BLaER1 treated with 17β-estradiol and CSF1 and Interleukin-3, amounts not matched to agents 10 nM and 100 nM (cell line): Measurements from ENCODE around the gene CA11.

ENCODE experiments used
- H3K27ac ChIP-seq, 11 experiments: shearing (Covaris generic); formaldehyde crosslinking; 2 replicates each; pipeline ENCODE4 v1.8.1; 2022
- H3K27me3 ChIP-seq, 11 experiments: shearing (Covaris generic); formaldehyde crosslinking; 2 replicates each; pipeline ENCODE4 v1.8.1; 2022
- H3K36me3 ChIP-seq, 11 experiments: shearing (Covaris generic); formaldehyde crosslinking; 2 replicates each; pipeline ENCODE4 v1.8.1; 2022
- H3K4me1 ChIP-seq, 10 experiments: shearing (Covaris generic); formaldehyde crosslinking; 2 replicates each; pipeline ENCODE4 v1.8.1; 2022
- H3K4me2 ChIP-seq, 11 experiments: shearing (Covaris generic); formaldehyde crosslinking; 2 replicates each; pipeline ENCODE4 v1.8.1; 2022
- H3K4me3 ChIP-seq, 10 experiments: shearing (Covaris generic); formaldehyde crosslinking; 2 replicates each; pipeline ENCODE4 v1.8.1; 2022
- H3K9ac ChIP-seq, 11 experiments: shearing (Covaris generic); formaldehyde crosslinking; 2 replicates each; pipeline ENCODE4 v1.8.1; 2022
- H3K9me3 ChIP-seq, 11 experiments: shearing (Covaris generic); formaldehyde crosslinking; replicated peaks in 1 of 11; 2 replicates each; pipeline ENCODE4 v1.8.1; 2022
- H4K20me1 ChIP-seq, 11 experiments: shearing (Covaris generic); formaldehyde crosslinking; 2 replicates each; pipeline ENCODE4 v1.8.1; 2022
- Cebpa-rat ChIP-seq, 11 experiments: shearing (Covaris generic); IDR thresholded peaks; 2 replicates each; pipeline ENCODE4 v1.8.1; 2022

The CA11 gene

DNA sequence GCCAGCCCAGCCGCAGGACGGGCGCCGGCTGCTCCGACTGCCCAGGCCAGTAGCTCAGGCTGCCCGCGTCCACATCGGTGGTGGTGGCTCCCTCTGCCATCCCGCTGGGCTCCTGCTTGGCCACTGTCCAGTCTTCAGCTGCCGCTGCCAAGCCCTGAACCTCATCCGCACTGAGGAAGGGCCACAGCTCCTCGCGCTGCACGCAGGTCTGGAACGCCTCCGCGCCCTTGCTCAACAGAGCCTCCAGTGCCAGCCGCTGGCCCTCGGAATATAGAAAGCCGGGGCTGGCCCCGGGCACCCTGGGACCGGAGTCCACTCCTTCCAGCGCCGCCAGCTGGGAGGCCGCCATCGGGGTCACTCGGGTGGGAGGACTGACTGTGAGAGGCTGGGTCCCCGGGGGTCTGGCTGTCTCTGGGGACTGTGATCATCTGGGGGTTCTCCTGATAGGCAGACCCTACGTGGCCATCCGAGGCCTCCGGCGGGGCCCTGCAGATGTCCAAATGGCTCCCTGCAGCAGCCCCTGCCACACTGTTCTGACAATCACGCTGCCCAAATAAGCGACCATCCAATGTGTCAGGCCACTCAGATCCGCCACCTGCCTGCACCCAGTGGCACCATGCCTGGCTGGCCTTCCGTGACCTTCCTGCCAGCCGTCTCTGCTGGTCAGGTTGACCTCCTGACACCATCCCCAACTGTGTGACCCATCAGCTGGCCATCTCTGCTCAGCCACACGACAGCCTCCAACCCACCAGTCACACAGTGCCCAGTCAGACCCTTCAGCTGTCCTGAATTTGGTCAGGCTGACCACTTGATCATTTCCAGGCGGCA is 32.7 kb downstream of the CA11 start:
- H4K20me1 ChIP-seq, result peaks cover 36 to 66% (median 56%) of the 10 kb centered on the region in 11 experiments
- peaks cover 38 to 61% (median 47%) of the 10 kb centered on the region in 10 experiments for H3K4me1 ChIP-seq
- no peaks in the 10 kb centered on the region for H3K27me3 ChIP-seq
- H3K4me3 ChIP-seq, result no peak overlapping the region
- H3K9me3 ChIP-seq, result no peaks in the 10 kb centered on the region
- peaks cover 37 to 56% (median 45%) of the 10 kb centered on the region in 11 experiments for H3K36me3 ChIP-seq
- peak overlapping the region in 6 of 11 experiments; percentile 12 to 37 (median 25); a peak in 5 of 22 replicates for H3K9ac ChIP-seq
- TF ChIP-seq Cebpa-rat (IDR thresholded peaks at IDR 0.05), result no peak
- H3K27ac ChIP-seq, result peak overlapping the region in 3 of 11 experiments; percentile 9 to 48 (median 23); a peak in 2 of 22 replicates
- no peak overlapping the region for H3K4me2 ChIP-seq

DNA sequence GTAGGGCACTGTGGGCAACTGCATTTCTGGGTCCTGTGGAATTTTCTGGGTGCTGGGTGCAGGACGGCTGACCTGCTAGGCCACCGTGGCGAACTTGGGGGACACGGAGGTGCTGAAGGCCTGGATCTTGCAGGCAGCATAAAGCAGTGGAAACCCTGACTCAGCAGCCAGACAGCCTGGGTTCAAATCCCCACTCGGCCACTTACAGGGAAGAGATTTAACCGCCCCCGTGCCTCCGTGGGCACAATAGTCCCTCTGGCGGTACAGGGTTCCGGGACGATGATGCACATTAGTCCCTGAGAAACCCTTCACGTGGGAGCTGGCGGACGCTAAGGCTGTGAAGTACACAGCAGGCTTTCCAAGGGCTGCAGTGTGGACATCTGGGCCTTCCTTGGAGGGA is 34.1 kb downstream of the CA11 start:
- H3K4me3 ChIP-seq, result no peak overlapping the region
- H3K9ac ChIP-seq, result peak overlapping the region in 2 of 11 experiments; percentile 16 to 17; a peak in 3 of 22 replicates
- TF ChIP-seq Cebpa-rat (IDR thresholded peaks at IDR 0.05), result no peak
- peaks cover 25 to 51% (median 36%) of the 10 kb centered on the region in 10 experiments for H3K4me1 ChIP-seq
- peaks cover 22 to 52% (median 42%) of the 10 kb centered on the region in 11 experiments for H4K20me1 ChIP-seq
- H3K27ac ChIP-seq, result peak overlapping the region in 2 of 11 experiments; percentile 5 to 27; a peak in 3 of 22 replicates
- H3K9me3 ChIP-seq, result no peaks in the 10 kb centered on the region
- peaks cover 23 to 42% (median 32%) of the 10 kb centered on the region in 11 experiments for H3K36me3 ChIP-seq
- H3K27me3 ChIP-seq, result no peaks in the 10 kb centered on the region
- no peak overlapping the region for H3K4me2 ChIP-seq

DNA sequence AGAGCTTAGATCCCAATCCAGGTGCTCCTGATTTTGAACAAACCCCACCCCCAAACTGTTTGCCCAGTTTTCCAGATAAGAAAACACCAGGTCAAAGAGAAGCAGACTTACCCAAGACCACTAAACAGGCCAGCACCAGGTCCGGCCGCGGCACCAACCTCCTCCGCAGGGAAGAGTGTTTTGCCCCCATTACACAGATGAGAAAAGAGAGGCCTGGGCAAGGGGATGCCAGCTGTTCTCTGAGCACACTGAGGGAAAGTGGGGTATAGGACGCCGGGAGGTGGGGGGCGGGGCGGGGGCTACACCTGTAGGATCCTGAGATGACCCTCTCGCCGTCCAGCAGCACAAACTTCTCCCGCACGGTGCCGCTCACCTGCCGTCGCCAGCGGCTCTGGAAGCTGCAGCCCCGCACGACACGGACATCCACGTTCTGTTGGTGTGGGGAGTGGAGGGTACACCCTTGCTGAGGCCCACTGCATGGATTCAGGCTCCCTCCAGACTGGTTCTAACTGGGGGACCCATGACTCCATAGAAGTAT is 36.3 kb downstream of the CA11 start:
- Histone ChIP-seq H3K4me1 (peaks cover 6 to 29% (median 16%) of the 10 kb centered on the region in 10 experiments; a peak in 15 of 20 replicates), H3K9ac (peak overlapping the region in 7 of 11 experiments; percentile 46 to 67 (median 60); a peak in 7 of 22 replicates), H3K36me3 (peaks cover under 1 to 20% (median 9%) of the 10 kb centered on the region in 11 experiments; a peak in 18 of 22 replicates), H3K27me3 (no peaks in the 10 kb centered on the region), H3K9me3 (no peaks in the 10 kb centered on the region), H3K4me3 (no peak overlapping the region), H3K27ac (peak overlapping the region in 3 of 11 experiments; percentile 48 to 56 (median 51); a peak in 4 of 22 replicates), H4K20me1 (peaks cover 0 to 30% (median 20%) of the 10 kb centered on the region in 11 experiments; a peak in 20 of 22 replicates), H3K4me2 (peak overlapping the region in 7 of 11 experiments; percentile 40 to 61 (median 49); a peak in 8 of 22 replicates)
- TF ChIP-seq Cebpa-rat (IDR thresholded peaks at IDR 0.05), result no peak

DNA sequence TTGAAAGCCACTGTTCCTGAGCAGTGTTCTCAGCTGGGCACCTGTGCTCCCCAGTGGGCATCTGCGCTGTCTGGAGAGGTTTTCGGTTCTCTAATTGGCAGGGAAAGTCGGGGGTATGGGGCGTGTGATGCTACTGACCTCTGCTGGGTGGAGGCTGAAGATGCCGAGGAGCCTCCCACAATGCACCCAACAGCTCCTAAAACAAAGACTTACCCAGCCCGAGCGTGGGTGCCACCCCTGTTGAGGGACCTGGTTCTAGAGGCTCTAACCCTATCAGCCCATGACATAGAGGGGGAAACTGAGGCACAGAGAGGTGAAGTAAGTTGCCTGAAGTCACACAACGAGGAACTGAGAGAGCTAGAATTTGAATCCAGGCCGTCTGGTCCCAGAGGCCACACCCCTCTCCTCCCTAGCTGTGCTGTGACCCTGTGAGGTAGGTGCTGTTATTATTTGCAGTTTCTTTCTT is 37.2 kb downstream of the CA11 start:
- Histone ChIP-seq H3K4me3 (no peak overlapping the region; a peak in 1 of 20 replicates), H3K9ac (peak overlapping the region in 10 of 11 experiments; percentile 40 to 67 (median 55); a peak in 16 of 22 replicates), H3K4me1 (peaks cover 6 to 26% (median 16%) of the 10 kb centered on the region in 10 experiments; a peak in 15 of 20 replicates), H3K9me3 (no peaks in the 10 kb centered on the region), H3K27me3 (no peaks in the 10 kb centered on the region), H4K20me1 (peaks cover 0 to 22% (median 12%) of the 10 kb centered on the region in 11 experiments; a peak in 18 of 22 replicates), H3K4me2 (peak overlapping the region; percentile 36 to 75 (median 49); a peak in 21 of 22 replicates), H3K27ac (peak overlapping the region in 8 of 11 experiments; percentile 40 to 67 (median 56); a peak in 15 of 22 replicates), H3K36me3 (peaks cover 0 to 12% (median 9%) of the 10 kb centered on the region in 11 experiments; a peak in 7 of 22 replicates)
- TF ChIP-seq Cebpa-rat (IDR thresholded peaks at IDR 0.05), result no peak

DNA sequence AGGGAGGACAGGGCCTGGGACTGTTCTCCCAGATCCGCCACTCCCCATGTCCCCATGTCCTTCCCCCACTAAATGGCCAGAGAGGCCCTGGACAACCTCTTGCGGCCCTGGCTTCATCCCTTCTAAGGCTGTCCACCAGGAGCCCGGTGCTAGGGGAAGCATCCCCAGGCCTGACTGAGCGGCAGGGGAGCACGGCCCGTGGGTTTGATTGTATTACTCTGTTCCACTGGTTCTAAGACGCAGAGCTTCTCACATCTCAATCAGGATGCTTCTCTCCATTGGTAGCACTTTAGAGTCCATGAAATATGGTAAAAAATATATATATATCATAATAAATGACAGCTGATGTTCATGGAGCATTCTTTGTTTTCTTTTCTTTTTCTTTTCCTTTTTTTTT is 38.6 kb downstream of the CA11 start:
- TF ChIP-seq Cebpa-rat (IDR thresholded peaks at IDR 0.05), result no peak
- Histone ChIP-seq H3K4me2 (no peak overlapping the region), H4K20me1 (peaks cover 0 to 7% (median 0%) of the 10 kb centered on the region in 11 experiments; a peak in 1 of 22 replicates), H3K4me1 (peaks cover 7 to 17% (median 12%) of the 10 kb centered on the region in 10 experiments; a peak in 17 of 20 replicates), H3K9me3 (no peaks in the 10 kb centered on the region), H3K27ac (no peak overlapping the region; a peak in 1 of 22 replicates), H3K9ac (0 out of 22 replicates have a peak overlapping the region, but pooled peaks of 1 of the 11 experiments have one; percentile 3), H3K27me3 (no peaks in the 10 kb centered on the region), H3K4me3 (no peak overlapping the region), H3K36me3 (no peaks in the 10 kb centered on the region)

DNA sequence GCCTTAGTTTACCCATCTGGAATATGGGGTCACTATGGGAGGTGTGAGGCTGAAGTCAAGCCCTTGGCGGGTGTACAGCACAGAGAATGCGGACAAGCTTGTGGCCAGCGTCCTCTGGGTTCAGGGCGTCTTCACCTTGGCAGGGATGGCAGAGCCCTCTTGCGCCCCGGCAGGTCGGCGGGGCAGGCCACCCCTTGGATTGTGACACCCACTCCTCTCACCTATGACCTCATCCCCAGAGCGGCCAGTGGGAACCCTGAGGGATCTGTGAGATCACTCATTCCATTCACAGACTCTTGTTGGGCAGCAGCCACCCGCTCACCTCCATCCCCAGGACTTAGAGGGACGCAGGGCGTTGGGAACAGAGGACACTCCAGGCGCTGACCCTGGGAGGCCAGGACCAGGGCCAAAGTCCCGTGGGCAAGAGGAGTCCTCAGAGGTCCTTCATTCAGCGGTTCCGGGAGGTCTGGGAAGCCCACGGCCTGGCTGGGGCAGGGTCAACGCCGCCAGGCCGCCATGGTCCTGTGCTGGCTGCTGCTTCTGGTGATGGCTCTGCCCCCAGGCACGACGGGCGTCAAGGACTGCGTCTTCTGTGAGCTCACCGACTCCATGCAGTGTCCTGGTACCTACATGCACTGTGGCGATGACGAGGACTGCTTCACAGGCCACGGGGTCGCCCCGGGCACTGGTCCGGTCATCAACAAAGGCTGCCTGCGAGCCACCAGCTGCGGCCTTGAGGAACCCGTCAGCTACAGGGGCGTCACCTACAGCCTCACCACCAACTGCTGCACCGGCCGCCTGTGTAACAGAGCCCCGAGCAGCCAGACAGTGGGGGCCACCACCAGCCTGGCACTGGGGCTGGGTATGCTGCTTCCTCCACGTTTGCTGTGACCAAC is 39.3 kb downstream of the CA11 start, which contains the start of gene SPACA4:
SPACA4 (plus strand) TSS at position 280 of the 896 bp plus-strand sequence; CDS start at position 517, 237 bp downstream.
- H3K27me3 ChIP-seq, result no peaks in the 10 kb centered on the region
- peaks cover 8 to 23% (median 13%) of the 10 kb centered on the region in 10 experiments; a peak in 17 of 20 replicates for H3K4me1 ChIP-seq
- H3K9ac ChIP-seq, result peak within 1 kb of the TSS in 4 of 11 experiments; percentile 3 to 12 (median 8); a peak in 2 of 22 replicates
- no peaks in the 10 kb centered on the region for H3K9me3 ChIP-seq
- H3K4me3 ChIP-seq, result no peak within 1 kb of the TSS
- no peak within 1 kb of the TSS; a peak in 1 of 22 replicates for H3K27ac ChIP-seq
- no peaks in the 10 kb centered on the region for H3K36me3 ChIP-seq
- H3K4me2 ChIP-seq, result no peak within 1 kb of the TSS
- peaks cover 0 to under 1% (median 0%) of the 10 kb centered on the region in 11 experiments; a peak in 1 of 22 replicates for H4K20me1 ChIP-seq
- TF ChIP-seq Cebpa-rat (IDR thresholded peaks at IDR 0.05), result no peak

DNA sequence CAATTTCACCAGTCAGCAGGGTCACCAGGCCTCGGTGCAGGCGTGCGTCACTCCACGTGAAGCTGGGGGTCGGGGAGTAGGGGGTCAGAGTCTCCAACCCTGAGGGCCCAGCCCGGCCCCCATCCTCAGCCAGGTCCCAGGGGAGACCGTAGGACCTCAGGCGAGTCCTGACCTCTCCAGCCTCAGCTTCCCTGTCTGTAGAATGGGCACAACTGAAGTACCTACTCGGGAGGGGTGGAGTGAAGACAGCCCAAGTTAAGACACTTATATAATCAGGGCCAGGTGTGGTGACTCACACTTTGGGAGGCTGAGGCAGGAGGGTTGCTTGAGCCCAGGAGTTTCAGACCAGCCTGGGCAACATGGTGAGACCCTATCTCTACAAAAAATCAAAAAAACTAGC is 42.1 kb downstream of the CA11 start:
- peaks cover 0 to 4% (median 0%) of the 10 kb centered on the region in 11 experiments; a peak in 1 of 22 replicates for H3K27me3 ChIP-seq
- H3K9me3 ChIP-seq, result no peaks in the 10 kb centered on the region
- TF ChIP-seq Cebpa-rat (IDR thresholded peaks at IDR 0.05), result no peak
- H3K4me3 ChIP-seq, result no peak overlapping the region
- no peaks in the 10 kb centered on the region for H3K36me3 ChIP-seq
- peaks cover 10 to 25% (median 14%) of the 10 kb centered on the region in 10 experiments; a peak in 18 of 20 replicates for H3K4me1 ChIP-seq
- no peak overlapping the region for H3K9ac ChIP-seq
- H3K4me2 ChIP-seq, result no peak overlapping the region
- no peaks in the 10 kb centered on the region for H4K20me1 ChIP-seq
- no peak overlapping the region for H3K27ac ChIP-seq

DNA sequence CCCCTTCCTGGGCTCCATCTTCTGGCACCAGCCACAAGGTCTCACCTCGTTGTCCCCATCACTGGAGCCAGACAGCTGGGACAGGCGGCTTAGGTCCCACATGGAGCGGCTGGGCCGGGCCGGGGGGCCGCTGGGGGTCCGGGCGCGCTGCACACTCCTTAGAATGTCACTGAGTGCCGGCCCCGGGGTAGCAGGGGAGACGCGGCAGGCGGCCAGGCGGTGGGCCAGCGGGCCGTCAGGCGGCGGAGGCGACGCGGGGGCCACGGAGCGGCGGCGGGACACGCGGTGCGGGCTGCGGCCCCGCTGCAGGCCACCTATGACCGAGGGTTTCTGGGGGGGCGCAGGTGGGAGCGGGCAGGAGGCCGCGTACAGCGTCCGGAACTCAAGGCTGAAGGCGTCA is 42.5 kb downstream of the CA11 start:
- H3K27me3 ChIP-seq, result peaks cover 0 to 6% (median 0%) of the 10 kb centered on the region in 11 experiments; a peak in 1 of 22 replicates
- no peak overlapping the region for H3K4me2 ChIP-seq
- no peaks in the 10 kb centered on the region for H3K9me3 ChIP-seq
- H4K20me1 ChIP-seq, result no peaks in the 10 kb centered on the region
- H3K9ac ChIP-seq, result no peak overlapping the region
- H3K4me3 ChIP-seq, result no peak overlapping the region
- peaks cover 8 to 21% (median 12%) of the 10 kb centered on the region in 10 experiments; a peak in 18 of 20 replicates for H3K4me1 ChIP-seq
- H3K27ac ChIP-seq, result no peak overlapping the region
- no peaks in the 10 kb centered on the region for H3K36me3 ChIP-seq
- TF ChIP-seq Cebpa-rat (IDR thresholded peaks at IDR 0.05), result no peak
